HG02852 (cell line): Measurements from ENCODE around the gene RASL11A.
"Not testable (repeated sequence)": the region's sequence is repeated elsewhere in the genome, so short reads cannot be mapped to it uniquely, and the experiment has no call there.

ENCODE experiments used
- ATAC-seq: cut with Tn5 transposase; IDR thresholded peaks from one replicate; pipeline ENCODE4 v1.9.1; 2021; ENCODE audit warnings: mild to moderate bottlenecking, moderate library complexity; ENCODE audit not compliant: unreplicated experiment

The RASL11A gene

DNA sequence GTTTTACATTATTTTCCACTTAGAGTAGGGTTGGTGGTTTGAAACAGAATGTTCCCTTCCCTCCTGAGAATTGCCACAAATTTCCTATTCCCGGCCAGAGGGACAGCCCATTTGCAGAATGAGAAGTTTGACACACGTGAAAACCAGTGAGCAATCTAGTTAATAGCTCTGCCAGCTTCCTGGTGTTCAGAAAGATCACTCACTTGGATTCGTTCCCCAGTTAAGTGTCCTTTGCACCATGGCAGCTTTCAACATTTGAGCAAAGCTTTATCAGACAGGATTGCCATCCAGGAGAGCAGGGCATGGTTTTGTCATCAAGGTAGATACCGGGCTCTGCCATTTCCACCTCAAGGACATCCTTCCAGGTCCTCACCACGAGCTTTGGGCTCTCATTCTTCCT lies 28.2 kb downstream of the RASL11A start:
- no peak for ATAC-seq

DNA sequence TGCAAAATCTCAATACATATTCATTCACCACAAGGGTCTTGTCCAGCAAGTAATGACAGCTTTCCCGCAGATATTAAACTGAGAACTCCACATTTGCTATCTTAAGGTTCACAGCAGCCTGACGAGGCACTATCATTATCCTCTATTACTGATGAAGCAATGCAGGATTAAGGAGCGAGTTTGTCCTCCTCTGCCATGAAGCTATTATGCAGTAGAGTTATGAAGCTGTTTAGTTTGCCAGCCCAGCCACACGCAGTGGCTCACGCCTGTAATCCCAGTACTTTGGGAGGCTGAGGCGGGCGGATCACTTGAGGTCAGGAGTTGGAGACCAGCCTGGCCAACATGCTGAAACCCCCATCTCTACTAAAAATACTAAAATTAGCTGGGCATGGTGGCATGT lies 29.8 kb downstream of the RASL11A start:
- not testable (repeated sequence) for ATAC-seq

DNA sequence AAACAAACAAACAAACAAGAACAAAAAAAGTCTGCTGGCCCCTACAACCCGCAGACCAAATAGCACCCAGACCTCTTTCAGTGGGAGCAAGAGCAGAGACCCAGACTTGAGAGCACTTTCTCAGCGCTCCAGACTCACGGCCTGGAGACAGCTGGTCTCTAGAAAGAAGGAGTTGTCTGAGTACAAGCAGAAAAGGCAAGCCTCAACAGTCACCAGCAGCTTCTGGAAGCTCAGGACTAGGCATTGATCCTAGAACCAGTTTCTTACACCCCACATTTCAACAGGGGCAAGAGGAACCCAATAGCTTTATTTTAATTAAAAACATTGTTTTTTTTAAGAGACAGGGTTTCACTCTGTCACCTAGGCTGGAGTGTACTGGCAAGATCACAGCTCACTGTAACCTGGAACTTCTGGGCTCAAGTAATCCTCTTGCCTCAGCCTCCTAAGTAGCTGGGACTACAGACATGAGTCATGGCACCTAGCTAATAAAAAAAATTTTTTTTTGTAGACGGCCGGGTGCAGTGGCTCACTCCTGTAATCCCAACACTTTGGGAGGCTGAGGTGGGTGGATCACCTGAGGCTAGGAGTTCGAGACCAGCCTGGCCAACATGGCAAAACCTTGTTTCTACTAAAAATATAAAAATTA lies 30.4 kb downstream of the RASL11A start:
- ATAC-seq, result no peak

DNA sequence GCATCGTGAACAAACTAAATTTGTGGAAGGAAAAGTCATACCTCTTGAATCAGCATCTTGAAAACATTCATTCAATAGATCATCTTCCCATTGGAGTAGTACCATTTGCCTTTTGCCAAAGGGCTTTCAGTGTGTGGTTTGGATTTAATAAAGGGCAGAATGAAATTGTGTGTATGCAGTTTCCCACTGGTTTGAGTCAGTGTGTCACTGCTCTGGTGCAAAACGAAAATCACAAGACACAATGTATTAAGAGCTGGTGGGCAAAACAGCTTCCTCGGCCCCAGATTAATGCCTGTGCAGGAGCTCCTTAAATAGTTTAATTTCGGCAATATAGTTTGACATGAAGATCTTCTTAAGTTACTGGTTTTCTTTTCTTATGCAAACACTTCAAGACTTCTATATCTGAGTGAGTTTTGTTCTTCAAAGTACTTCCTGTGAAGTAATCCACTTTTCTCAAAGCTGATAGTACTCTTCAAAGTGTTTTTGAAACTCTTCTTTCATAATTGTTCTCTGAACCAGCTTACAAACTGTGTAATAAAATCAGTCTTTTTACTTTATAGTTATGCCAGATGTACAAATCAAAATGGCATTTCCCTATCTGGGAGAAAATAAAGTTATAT lies 32.1 kb downstream of the RASL11A start:
- ATAC-seq, result no peak

DNA sequence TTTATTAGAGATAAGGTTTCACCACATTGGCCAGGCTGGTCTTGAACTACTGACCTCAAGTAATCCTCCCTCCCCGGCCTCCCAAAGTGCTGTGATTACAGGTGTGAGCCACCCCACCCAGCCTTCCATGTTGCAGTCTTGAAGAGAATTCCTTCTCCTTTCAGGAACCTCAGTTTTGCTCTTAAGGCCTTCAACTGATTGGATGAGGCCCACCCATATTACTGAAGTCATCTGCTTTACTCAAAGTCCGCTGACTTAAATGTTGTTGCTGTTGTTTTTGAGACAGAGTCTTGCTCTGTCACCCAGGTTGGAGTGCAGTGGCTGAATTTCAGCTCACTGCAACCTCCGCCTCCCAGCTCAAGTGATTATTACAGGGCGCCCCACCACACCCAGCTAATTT lies 33.5 kb downstream of the RASL11A start:
- ATAC-seq, result no peak

- ATAC-seq, result no peak
These were observed 34.0 kb downstream of the RASL11A start for GRCh38 chr13:27304611-27305010.

- no peak for ATAC-seq
These were observed 35.7 kb downstream of the RASL11A start for GRCh38 chr13:27306364-27306763.

GRCh38 chr13:27308941-27309340 lies 38.3 kb downstream of the RASL11A start:
- no peak for ATAC-seq

DNA sequence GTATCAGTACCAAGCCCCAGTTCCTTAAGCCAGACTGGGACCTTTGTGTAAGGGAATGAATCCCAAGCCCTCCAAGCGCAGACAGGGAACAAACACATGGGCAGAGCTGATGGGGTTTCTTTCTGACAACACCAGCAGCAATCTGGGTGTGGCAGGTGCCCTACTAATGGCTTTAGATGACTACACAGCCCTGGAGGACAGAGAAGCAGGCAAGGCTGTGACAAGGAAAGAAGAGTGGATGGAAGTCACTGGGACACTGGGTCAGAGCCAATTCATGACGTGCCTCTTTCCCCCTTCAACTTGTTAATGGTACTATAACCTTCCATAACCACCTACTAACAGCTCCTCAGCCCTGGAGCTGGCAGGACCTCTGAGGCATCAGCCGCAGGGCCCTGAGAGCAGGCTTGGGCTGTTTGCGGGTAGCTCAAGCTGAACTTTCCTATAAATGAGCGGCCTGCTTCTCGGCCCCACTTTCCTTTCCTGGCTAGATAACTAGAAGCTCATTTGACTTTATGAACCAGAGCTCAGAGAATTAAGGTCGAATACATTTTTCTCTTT lies 38.9 kb downstream of the RASL11A start:
- no peak for ATAC-seq

DNA sequence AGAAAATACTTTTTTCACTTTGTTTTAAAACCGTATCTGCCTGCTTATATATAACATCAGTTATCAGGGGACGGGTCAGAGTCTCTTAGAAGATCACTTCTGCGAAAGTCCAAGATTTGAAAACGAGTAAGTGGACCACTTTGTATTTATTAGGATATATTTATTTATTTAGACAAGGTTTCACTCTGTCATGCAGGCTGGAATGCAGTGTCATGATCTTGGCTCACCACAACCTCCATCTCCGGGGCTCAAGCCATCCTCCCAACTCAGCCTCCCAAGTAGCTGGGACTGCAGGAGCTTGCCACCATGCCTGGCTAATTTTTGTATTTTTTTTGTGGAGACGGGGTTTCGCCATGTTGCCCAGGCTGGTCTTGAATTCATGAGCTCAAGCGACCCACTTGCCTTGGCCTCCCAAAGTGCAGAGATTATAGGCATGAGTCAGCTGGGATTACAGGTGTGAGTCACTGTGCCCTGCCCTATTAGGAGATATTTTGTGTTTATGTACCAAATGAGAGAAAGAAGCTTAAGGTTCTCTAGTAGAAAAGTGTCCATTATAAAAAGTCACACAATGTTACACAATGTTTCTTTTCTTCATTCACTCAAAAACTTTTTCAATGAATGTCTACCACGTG lies 39.5 kb downstream of the RASL11A start:
- ATAC-seq, result no peak

GRCh38 chr13:27310946-27311345 lies 40.3 kb downstream of the RASL11A start:
- no peak for ATAC-seq

DNA sequence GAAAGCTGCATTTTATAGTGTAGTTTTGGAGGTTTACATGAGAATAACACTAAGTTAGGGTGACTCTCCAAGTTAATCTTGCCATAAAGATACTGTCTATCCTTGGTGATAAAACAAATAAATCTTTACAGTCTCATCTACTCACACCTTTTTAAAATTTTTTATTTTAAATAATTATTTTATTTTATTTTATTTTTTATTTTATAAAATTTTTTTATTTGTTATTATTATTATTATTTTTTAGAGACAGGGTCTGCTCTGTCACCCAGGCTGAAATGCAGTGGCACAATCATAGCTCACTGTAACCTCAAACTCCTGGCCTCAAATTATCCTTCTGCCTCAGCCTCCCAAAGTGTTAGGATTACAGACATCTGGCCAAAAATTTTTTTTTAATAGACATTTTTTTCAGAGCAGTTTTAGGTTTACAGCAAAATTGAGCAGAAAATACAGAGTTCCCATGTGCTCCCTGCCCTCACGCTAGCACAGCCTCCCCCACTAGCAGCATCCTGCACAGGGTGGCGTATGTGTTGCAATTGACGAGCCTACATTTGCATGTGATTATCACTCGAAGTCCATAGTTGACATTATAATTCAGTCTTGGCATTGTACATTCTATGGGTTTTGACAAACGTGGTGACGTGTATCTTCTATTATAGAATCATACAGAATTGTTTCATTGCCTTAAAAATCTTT lies 41.0 kb downstream of the RASL11A start:
- ATAC-seq, result no peak

GRCh38 chr13:27313770-27314169 lies 43.1 kb downstream of the RASL11A start:
- no peak for ATAC-seq

DNA sequence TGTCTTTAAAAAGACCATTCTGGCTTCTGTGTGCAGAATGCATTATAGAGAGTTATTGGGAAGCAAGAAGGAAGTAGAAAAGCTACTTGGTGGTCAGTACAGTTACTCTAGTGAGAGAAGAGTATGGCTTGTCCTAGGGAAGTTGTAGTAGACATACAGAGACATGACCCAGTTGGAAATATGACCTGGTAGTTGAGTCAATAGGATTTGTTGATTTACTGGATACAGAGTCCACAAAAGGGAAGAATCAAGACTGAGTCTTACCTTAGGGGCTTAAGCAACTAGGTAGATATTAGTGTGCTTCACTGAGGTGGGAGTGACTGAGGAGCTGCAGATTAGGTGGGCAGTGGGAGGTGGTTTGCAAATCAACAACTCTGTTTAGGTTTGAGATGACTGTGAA lies 48.8 kb downstream of the RASL11A start:
- ATAC-seq, result no peak

DNA sequence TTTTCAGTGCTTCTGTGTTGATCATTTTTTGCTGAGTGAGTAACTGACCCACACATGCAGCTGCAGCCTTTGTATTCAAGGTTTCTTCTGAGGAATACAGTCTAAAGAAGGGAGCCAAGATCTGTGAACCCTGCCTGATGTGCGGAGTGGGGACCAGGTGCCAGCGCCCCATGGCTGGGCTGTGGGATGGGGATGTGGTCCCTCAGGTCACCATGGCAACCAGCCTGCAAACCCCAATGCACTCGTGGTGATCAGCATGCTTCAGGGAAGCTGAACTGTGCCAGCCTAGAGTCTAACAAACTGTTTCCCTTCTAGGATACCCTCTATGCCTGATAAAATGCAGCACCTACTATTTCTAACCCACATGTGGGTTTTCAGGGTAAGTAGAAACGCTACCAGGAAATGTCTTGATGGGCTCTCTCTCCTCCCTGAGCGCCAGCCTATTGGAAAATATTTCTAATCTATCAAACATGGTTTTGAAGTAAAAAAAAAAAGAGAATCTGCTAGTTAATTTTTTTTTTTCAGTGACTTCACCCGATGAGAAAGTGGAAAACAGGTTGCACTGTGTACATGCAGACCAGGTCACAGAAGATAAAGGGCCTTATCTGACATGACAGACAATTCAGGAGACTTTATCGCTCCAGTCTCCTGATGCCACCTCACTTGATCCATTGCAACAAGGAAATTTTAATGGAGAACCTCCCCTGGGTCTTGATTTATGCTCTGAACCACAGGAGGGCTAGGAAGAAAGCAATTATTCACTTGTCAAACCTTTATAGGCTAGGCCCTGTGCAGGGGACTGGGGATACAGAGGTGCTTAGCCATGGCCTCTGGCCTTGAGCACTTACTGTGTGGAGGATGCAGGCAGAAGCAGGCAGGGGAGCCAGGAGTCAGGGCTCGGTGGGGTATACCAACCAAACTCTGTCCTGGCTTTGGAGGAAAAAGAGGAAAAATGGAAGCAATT lies 51.1 kb downstream of the RASL11A start:
- ATAC-seq, result no peak

DNA sequence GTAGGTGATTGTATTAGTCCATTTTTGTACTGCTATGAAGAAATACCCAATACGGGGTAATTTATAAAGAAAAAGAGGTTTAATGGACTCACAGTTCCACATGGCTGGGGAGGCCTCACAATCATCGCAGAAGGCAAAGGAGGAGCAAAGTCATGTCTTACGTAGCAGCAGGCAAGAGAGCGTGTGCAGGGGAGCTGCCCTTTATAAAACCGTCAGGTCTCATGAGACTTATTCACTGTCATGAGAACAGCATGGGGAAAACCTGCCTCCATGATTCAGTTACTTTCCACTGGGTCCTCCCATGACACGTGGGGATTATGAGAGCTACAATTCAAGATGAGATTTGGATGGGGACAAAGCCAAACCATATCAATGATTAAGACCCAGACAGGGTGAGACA lies 51.8 kb downstream of the RASL11A start:
- not testable (repeated sequence) for ATAC-seq
